Stimulated activated naive CD8-positive, alpha-beta T cell treated with anti-CD3 and anti-CD28 coated beads, Interleukin-15, amount 100 ng/mL, for 72 hours (primary cell): ENCODE results near the gene ASAP2.

Source experiments
- ATAC-seq: fragments of 150-1000 bp; cut with Tn5 transposase; 2 replicates; pipeline ENCODE4 v1.10.0; 2021; ENCODE audit warnings: mild to moderate bottlenecking, moderate library complexity
- DNase-seq, 2 donors: peaks; one replicate each; pipeline ENCODE4 v3.0.0; 2021 to 2022
- H3K27ac Mint-ChIP-seq, 2 donors: one replicate each; pipeline ENCODE4 v1.8.0; 2022; ENCODE audit warnings: mild to moderate bottlenecking in 2 of 2, mixed read lengths in 2 of 2, moderate library complexity in 2 of 2
- H3K27me3 Mint-ChIP-seq: one replicate; pipeline ENCODE4 v1.8.0; 2022; ENCODE audit warnings: mixed read lengths
- H3K4me1 Mint-ChIP-seq: one replicate; pipeline ENCODE4 v1.8.0; 2022; ENCODE audit warnings: mild to moderate bottlenecking, mixed read lengths
- H3K4me3 Mint-ChIP-seq, 2 donors: one replicate each; pipeline ENCODE4 v1.8.0; 2022; ENCODE audit warnings: mild to moderate bottlenecking in 2 of 2, mixed read lengths in 2 of 2, moderate library complexity in 1 of 2
- H3K9me3 Mint-ChIP-seq, 2 donors: one replicate each; pipeline ENCODE4 v1.8.0; 2022; ENCODE audit warnings: mixed read lengths in 2 of 2

ASAP2 gene

DNA sequence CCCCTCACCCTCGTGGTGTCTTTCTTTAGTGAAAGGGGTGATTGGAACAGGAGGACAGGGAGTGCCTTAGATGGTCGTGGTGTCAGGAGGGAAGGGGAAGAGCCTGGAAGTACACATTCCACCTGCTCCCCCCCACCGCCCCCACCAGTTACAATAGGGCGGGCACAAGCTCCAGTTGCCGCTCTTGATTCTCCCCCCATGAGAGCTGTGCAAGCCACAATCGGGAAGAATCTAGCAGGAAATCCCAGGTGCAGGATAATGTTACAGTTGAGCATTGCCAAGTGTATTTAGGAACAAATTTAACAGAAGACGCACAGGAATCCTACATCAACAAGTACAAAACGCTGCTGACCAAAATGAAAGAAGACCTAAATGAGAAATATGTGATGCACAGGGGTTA lies 73.6 kb downstream of the ASAP2 start:
- Mint-ChIP-seq H3K27ac (peak overlapping the region in 1 of 2 donors; percentile 31), H3K27me3 (no peaks in the 10 kb centered on the region), H3K9me3 (no peaks in the 10 kb centered on the region), H3K4me3 (no peak overlapping the region), H3K4me1 (no peaks in the 10 kb centered on the region)
- ATAC-seq = no peak
- no peak for DNase-seq

GRCh38 chr2:9281145-9281544 lies 74.5 kb downstream of the ASAP2 start:
- no peaks in the 10 kb centered on the region for H3K9me3 Mint-ChIP-seq
- ATAC-seq (no peak), DNase-seq (no peak)
- no peaks in the 10 kb centered on the region for H3K27me3 Mint-ChIP-seq
- no peaks in the 10 kb centered on the region for H3K4me1 Mint-ChIP-seq
- H3K4me3 Mint-ChIP-seq = no peak overlapping the region
- no peak overlapping the region for H3K27ac Mint-ChIP-seq

DNA sequence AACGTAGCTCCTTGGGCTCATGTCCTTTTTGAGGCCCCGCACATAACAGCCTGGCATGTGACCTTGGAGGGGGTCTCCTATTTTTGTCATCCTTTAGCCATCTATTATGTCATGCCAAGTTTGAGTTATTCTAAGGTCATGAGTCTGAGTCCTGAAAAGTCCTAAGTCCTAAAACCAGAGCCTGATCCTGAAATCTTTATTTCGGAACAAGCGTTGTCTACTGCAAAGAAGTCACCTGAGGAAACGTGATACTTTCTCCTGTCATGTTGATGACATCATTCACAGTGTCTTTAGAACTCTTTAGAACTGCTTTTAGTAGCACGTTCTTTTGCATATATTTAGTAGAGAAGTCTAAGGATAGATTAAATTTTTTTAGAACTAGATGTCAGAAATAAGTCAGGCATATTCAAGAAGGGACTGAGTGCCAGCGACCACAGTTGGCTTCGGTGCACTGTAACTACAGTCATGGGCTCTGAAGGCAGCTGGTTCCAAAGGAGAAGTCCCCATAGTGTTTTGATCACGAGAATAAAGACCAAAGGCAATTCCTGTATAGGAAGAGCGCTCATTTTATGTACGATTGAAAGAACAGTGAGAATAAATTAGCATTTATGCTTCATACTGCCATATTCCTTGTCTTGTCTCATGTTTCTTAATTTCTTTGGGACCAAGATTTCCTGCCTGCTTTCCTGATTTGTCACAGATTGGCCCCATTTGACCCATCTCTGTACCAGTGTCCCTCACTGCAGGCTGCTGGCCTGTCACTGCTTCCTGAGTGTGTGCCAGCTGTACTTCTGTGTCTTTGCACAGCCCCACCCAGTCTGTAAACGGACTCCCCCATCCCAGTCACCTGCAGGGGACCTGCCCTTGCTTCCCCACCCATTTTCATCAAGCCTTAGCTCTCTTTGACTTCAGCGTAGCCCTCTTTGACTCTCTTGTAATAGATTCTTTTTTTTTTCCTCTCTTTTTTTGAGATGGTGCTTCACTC lies 75.8 kb downstream of the ASAP2 start:
- no peak for DNase-seq
- Mint-ChIP-seq H3K9me3 (no peaks in the 10 kb centered on the region), H3K4me3 (no peak overlapping the region), H3K27me3 (no peaks in the 10 kb centered on the region), H3K27ac (no peak overlapping the region), H3K4me1 (no peaks in the 10 kb centered on the region)
- no peak for ATAC-seq

DNA sequence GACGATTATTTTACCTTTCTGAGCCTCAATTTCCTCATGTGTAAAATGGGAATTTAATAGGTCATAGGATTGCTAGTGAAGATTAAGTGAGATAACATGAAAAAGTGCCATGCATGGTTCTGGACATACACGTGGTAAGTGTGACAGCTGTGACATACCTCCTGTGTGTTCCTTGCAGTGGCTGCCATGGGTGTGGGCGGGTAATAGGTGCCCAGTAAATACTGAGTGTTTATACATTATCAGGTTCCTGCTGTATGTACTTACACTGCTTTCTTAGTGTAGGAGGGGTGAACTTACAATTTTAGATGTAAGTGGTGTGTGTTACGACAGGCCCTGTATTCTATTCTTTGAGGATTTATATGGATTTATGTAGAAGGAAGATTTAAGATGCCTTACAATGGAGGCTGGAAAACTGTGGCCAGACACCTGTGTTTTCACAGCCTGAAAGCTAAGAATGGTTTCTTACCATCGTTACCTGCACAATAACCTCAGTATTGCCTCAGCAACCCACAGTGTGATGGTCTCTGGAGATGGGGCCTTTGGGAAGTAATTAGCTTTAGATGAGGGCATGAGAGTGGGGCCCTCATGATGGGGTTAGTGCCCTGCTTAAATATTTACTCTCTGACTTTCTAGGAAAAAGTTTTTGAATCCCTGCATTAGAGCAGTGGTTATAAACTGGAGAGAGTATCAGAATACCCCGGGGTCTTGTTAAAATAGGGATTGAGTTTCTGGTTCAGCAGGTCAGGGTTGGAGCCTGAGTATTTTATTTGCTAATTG lies 78.1 kb downstream of the ASAP2 start:
- ATAC-seq (no peak), DNase-seq (no peak)
- Mint-ChIP-seq H3K27ac (no peak overlapping the region), H3K4me3 (no peak overlapping the region), H3K9me3 (no peaks in the 10 kb centered on the region), H3K27me3 (no peaks in the 10 kb centered on the region), H3K4me1 (no peaks in the 10 kb centered on the region)

DNA sequence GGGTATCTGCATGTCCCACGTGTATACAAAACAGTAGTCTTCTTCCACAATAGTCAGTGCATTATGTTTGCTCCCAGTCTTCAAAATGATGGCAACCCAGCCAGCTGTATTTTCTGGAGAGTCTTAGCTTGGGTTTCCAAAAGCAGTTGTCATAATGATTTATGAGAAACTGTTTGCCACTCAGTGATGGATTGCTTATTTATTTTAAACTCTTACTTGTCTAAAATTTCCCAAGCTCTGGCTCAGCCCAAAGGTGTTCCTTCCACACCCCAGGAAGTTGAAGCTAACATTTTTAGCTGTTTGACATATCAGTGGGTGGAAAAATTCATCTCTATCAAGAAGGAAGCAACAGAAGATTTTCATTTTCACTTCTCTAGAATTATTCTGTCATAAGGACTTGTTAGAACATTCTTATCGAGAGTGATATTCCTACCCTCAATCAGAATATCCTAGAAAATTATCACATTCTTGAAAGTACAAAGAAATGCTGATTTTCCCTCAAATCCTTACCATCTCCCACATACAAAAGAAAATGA lies 78.8 kb downstream of the ASAP2 start:
- H3K9me3 Mint-ChIP-seq = no peaks in the 10 kb centered on the region
- H3K4me3 Mint-ChIP-seq = no peak overlapping the region
- no peaks in the 10 kb centered on the region for H3K27me3 Mint-ChIP-seq
- H3K27ac Mint-ChIP-seq = no peak overlapping the region
- H3K4me1 Mint-ChIP-seq = no peaks in the 10 kb centered on the region
- DNase-seq = no peak
- ATAC-seq = no peak

- Mint-ChIP-seq H3K4me1 (no peaks in the 10 kb centered on the region), H3K27me3 (no peaks in the 10 kb centered on the region), H3K4me3 (no peak overlapping the region), H3K9me3 (no peaks in the 10 kb centered on the region), H3K27ac (no peak overlapping the region)
- ATAC-seq (no peak), DNase-seq (no peak)
These were observed 79.3 kb downstream of the ASAP2 start for GRCh38 chr2:9285921-9286320.

GRCh38 chr2:9286554-9287399 lies 80.2 kb downstream of the ASAP2 start:
- DNase-seq (no peak), ATAC-seq (no peak)
- Mint-ChIP-seq H3K4me1 (no peaks in the 10 kb centered on the region), H3K9me3 (no peaks in the 10 kb centered on the region), H3K27me3 (peaks cover 7% of the 10 kb centered on the region), H3K4me3 (no peak overlapping the region), H3K27ac (peak overlapping the region in 1 of 2 donors; percentile 21)

GRCh38 chr2:9287400-9288045 lies 80.9 kb downstream of the ASAP2 start:
- DNase-seq (no peak), ATAC-seq (no peak)
- Mint-ChIP-seq H3K27me3 (peaks cover 13% of the 10 kb centered on the region), H3K27ac (no peak overlapping the region), H3K4me1 (no peaks in the 10 kb centered on the region), H3K4me3 (no peak overlapping the region), H3K9me3 (no peaks in the 10 kb centered on the region)

- Mint-ChIP-seq H3K9me3 (no peaks in the 10 kb centered on the region), H3K4me1 (no peaks in the 10 kb centered on the region), H3K27me3 (peaks cover 14% of the 10 kb centered on the region), H3K4me3 (no peak overlapping the region), H3K27ac (no peak overlapping the region)
- DNase-seq (no peak), ATAC-seq (no peak)
These were observed 81.6 kb downstream of the ASAP2 start for GRCh38 chr2:9288233-9288632.

DNA sequence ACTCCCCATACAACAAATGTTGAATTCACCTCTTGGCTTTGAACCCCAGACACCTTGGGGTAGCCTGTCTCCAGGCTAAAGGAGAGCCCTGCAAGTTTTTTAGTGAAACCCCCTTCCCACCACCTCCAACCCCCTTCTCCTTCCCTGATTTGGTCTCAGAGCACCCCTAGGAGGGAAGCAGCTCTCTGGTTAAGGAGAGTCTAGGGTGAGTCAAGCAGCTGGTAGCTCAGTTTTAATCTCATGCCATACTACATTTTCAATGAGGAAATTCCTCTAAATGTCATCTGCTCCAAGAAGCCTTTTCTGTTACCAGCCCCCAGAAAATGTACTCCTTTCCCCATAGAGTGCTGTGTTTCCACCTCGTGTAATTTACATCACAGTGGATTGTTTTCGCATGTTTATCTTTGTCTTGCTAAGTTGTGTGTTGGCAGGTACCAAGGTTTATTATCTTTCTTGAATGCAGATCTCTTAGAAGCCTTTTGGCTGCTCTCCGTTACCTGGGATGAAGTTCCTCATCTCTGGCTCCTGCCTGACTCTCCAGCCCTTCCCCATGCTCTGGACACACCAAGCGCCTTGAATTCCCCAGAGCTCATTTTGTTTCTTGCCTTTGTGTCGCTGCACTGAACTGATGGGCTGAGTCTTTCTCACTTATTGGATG lies 82.2 kb downstream of the ASAP2 start:
- no peak overlapping the region for H3K4me3 Mint-ChIP-seq
- ATAC-seq = no peak

GRCh38 chr2:9291331-9291730 lies 84.7 kb downstream of the ASAP2 start:
- ATAC-seq = no peak
- Mint-ChIP-seq H3K27ac (no peak overlapping the region), H3K9me3 (no peaks in the 10 kb centered on the region), H3K4me3 (no peak overlapping the region), H3K4me1 (no peaks in the 10 kb centered on the region), H3K27me3 (peaks cover 18% of the 10 kb centered on the region)
- DNase-seq = no peak

More for the DNA sequence above, 82.2 kb downstream of the ASAP2 start:
- Mint-ChIP-seq H3K9me3 (no peaks in the 10 kb centered on the region), H3K27ac (no peak overlapping the region), H3K27me3 (peaks cover 18% of the 10 kb centered on the region), H3K4me1 (no peaks in the 10 kb centered on the region)
- no peak for DNase-seq

DNA sequence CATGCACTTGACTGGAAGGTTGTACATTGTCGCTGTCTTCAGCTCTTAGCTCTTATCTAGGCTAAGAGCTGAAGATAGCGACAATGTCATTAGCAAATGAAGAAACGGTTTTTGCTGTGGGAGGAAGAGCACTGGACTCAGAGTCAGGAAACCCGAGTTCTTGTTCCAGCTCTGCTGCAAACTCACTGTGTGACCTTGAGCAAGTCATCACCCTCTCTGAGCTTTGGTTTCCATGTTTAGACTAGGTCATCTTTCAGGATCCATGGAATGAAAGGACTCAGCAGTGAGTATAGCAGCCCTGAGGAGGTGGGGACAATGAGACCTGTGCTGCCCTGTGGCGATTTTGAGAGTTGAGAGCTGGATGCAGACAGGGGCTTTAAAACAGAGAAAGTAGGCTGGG lies 85.3 kb downstream of the ASAP2 start:
- no peaks in the 10 kb centered on the region for H3K4me1 Mint-ChIP-seq
- peaks cover 18% of the 10 kb centered on the region for H3K27me3 Mint-ChIP-seq
- H3K9me3 Mint-ChIP-seq = no peaks in the 10 kb centered on the region
- no peak overlapping the region for H3K27ac Mint-ChIP-seq
- DNase-seq (no peak), ATAC-seq (no peak)
- H3K4me3 Mint-ChIP-seq = no peak overlapping the region

DNA sequence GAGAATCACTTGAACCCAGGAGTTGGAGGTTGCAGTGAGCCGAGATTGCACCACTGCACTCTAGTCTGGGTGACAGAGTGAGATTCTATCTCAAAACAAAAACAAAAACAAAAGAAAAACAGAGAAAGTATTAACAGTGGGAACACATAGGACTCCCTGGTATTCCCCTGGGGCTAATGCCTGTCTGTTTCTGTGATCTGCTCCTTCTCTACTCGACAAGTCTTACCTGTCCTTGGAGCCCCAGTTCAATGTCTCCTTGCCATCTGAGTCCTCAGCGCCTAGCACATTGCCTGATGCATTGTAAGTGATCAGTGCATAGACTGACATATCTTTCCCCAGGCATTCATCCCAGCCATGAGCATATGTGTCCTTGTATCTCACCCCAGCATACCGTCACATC lies 85.8 kb downstream of the ASAP2 start:
- no peaks in the 10 kb centered on the region for H3K9me3 Mint-ChIP-seq
- DNase-seq (no peak), ATAC-seq (no peak)
- H3K4me3 Mint-ChIP-seq = no peak overlapping the region
- peaks cover 18% of the 10 kb centered on the region for H3K27me3 Mint-ChIP-seq
- no peaks in the 10 kb centered on the region for H3K4me1 Mint-ChIP-seq
- no peak overlapping the region for H3K27ac Mint-ChIP-seq

GRCh38 chr2:9294764-9295163 lies 88.2 kb downstream of the ASAP2 start:
- ATAC-seq = no peak
- no peaks in the 10 kb centered on the region for H3K4me1 Mint-ChIP-seq
- peak overlapping the region in 1 of 2 donors; percentile 9 for H3K27ac Mint-ChIP-seq
- H3K4me3 Mint-ChIP-seq = no peak overlapping the region
- H3K9me3 Mint-ChIP-seq = no peaks in the 10 kb centered on the region
- H3K27me3 Mint-ChIP-seq = peaks cover 18% of the 10 kb centered on the region
- no peak for DNase-seq
